NCI-H345 treated with DMSO at 0.1 percent for 48 hours (cell line): Measurements from ENCODE around the gene RAB8A.
"Not testable (repeated sequence)": the region's sequence is repeated elsewhere in the genome, so short reads cannot be mapped to it uniquely, and the experiment has no call there.

Experiments used
- DNase-seq: peaks from one replicate; lab custom pipeline; 2025; ENCODE audit not compliant: unreplicated experiment; lab: John Stamatoyannopoulos, UW

Gene RAB8A

GRCh38 chr19:16170134-16170533, 58.4 kb downstream of the RAB8A start:
- DNase-seq = no peak

DNA sequence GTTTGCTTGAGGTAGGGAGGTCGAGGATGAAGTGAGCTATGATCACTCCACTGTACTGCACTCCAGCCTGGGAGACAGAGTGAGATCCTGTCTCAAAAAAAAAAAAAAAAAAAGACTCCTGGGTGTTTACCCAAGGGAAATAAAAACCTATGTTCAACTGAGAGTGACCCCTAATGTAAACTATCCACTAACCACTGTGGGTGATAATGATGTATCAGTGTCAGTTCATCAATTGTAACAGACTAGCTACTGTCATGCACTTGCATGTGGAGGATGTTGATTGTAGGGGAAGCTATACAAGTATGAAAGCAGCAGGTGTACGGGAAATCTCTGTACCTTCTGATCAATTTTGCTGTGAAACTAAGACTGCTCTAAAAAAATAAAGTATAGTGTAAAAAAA, 64.3 kb downstream of the RAB8A start:
- no peak for DNase-seq

DNA sequence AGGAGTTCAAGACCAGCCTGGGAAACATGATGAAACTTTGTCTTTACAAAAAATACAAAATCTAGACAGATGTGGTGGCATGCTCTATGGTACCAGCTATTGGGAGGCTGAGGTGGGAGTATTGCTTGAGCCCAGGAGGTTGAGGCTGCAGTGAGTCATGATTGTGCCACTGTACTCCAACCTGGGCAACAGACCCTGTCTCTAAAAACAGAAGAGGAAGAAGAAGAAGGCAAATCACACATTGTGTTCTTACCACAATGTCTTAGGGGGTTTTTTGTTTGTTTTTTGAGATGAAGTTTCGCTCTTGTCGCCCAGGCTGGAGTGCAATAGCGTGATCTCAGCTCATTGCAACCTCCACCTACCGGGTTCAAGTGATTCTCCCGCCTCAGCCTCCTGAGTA, 67.2 kb downstream of the RAB8A start:
- DNase-seq = not testable (repeated sequence)

GRCh38 chr19:16180611-16181010, 68.9 kb downstream of the RAB8A start:
- no peak for DNase-seq
